ENCODE results near the gene CDH4.

- no peak for TF ChIP-seq CTCF (IDR thresholded peaks at IDR 0.05; ENCODE audit: borderline replicate concordance, extremely low read depth, low read length, poor library complexity, severe bottlenecking)
- no peak for TF ChIP-seq EZH2 (IDR thresholded peaks at IDR 0.05; ENCODE audit: borderline replicate concordance, low read depth, low read length, severe bottlenecking)
Observed at GRCh38 chr20:61871913-61872312, 619.9 kb downstream of the CDH4 start.
